BLaER1 treated with 17β-estradiol and CSF1 and Interleukin-3, amounts not matched to agents 10 nM and 100 nM (cell line): ENCODE data around the gene PCDH8.
A peak's percentile ranks its signal among the peaks of the same experiment; 100 is the strongest.

Experiments used
- H3K27ac ChIP-seq, 11 experiments: shearing (Covaris generic); formaldehyde crosslinking; 2 replicates each; pipeline ENCODE4 v1.8.1; 2022
- H3K27me3 ChIP-seq, 11 experiments: shearing (Covaris generic); formaldehyde crosslinking; 2 replicates each; pipeline ENCODE4 v1.8.1; 2022
- H3K36me3 ChIP-seq, 11 experiments: shearing (Covaris generic); formaldehyde crosslinking; 2 replicates each; pipeline ENCODE4 v1.8.1; 2022
- H3K4me1 ChIP-seq, 10 experiments: shearing (Covaris generic); formaldehyde crosslinking; 2 replicates each; pipeline ENCODE4 v1.8.1; 2022
- H3K4me2 ChIP-seq, 11 experiments: shearing (Covaris generic); formaldehyde crosslinking; 2 replicates each; pipeline ENCODE4 v1.8.1; 2022
- H3K4me3 ChIP-seq, 10 experiments: shearing (Covaris generic); formaldehyde crosslinking; 2 replicates each; pipeline ENCODE4 v1.8.1; 2022
- H3K9ac ChIP-seq, 11 experiments: shearing (Covaris generic); formaldehyde crosslinking; 2 replicates each; pipeline ENCODE4 v1.8.1; 2022
- H3K9me3 ChIP-seq, 11 experiments: shearing (Covaris generic); formaldehyde crosslinking; replicated peaks in 1 of 11; 2 replicates each; pipeline ENCODE4 v1.8.1; 2022
- H4K20me1 ChIP-seq, 11 experiments: shearing (Covaris generic); formaldehyde crosslinking; 2 replicates each; pipeline ENCODE4 v1.8.1; 2022
- Cebpa-rat ChIP-seq, 11 experiments: shearing (Covaris generic); IDR thresholded peaks; 2 replicates each; pipeline ENCODE4 v1.8.1; 2022

Gene PCDH8, protein sequence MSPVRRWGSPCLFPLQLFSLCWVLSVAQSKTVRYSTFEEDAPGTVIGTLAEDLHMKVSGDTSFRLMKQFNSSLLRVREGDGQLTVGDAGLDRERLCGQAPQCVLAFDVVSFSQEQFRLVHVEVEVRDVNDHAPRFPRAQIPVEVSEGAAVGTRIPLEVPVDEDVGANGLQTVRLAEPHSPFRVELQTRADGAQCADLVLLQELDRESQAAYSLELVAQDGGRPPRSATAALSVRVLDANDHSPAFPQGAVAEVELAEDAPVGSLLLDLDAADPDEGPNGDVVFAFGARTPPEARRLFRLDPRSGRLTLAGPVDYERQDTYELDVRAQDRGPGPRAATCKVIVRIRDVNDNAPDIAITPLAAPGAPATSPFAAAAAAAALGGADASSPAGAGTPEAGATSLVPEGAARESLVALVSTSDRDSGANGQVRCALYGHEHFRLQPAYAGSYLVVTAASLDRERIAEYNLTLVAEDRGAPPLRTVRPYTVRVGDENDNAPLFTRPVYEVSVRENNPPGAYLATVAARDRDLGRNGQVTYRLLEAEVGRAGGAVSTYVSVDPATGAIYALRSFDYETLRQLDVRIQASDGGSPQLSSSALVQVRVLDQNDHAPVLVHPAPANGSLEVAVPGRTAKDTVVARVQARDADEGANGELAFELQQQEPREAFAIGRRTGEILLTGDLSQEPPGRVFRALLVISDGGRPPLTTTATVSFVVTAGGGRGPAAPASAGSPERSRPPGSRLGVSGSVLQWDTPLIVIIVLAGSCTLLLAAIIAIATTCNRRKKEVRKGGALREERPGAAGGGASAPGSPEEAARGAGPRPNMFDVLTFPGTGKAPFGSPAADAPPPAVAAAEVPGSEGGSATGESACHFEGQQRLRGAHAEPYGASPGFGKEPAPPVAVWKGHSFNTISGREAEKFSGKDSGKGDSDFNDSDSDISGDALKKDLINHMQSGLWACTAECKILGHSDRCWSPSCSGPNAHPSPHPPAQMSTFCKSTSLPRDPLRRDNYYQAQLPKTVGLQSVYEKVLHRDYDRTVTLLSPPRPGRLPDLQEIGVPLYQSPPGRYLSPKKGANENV

GRCh38 chr13:52848455-52849195 is at the start of gene PCDH8:
Gene PCDH8, minus strand, starts transcription at chr13:52848640. Its CDS starts 204 bp downstream, at chr13:52848436.
- Histone ChIP-seq H3K9ac (no peak within 1 kb of the TSS), H3K27ac (no peak within 1 kb of the TSS), H3K4me3 (no peak within 1 kb of the TSS), H3K36me3 (no peaks in the 10 kb centered on the region), H3K4me1 (peaks cover 0 to 6% (median 2%) of the 10 kb centered on the region in 10 experiments; a peak in 4 of 20 replicates), H3K9me3 (peaks cover 35 to 70% (median 50%) of the 10 kb centered on the region in 11 experiments), H3K4me2 (no peak within 1 kb of the TSS), H4K20me1 (no peaks in the 10 kb centered on the region; a peak in 1 of 22 replicates), H3K27me3 (0 out of 22 replicates have a peak, but pooled peaks cover 0 to 5% (median 0%) of the 10 kb centered on the region in 11 experiments)
- TF ChIP-seq Cebpa-rat (IDR thresholded peaks at IDR 0.05) = no peak

- Histone ChIP-seq H4K20me1 (no peaks in the 10 kb centered on the region), H3K4me3 (no peak overlapping the region), H3K4me2 (no peak overlapping the region), H3K9me3 (no peaks in the 10 kb centered on the region), H3K4me1 (no peaks in the 10 kb centered on the region), H3K36me3 (no peaks in the 10 kb centered on the region), H3K9ac (no peak overlapping the region), H3K27ac (no peak overlapping the region), H3K27me3 (peaks cover 0 to 7% (median 0%) of the 10 kb centered on the region in 11 experiments; a peak in 1 of 22 replicates)
- TF ChIP-seq Cebpa-rat (IDR thresholded peaks at IDR 0.05) = no peak
Measured at GRCh38 chr13:52896827-52897659, 48.6 kb upstream of the PCDH8 start.

DNA sequence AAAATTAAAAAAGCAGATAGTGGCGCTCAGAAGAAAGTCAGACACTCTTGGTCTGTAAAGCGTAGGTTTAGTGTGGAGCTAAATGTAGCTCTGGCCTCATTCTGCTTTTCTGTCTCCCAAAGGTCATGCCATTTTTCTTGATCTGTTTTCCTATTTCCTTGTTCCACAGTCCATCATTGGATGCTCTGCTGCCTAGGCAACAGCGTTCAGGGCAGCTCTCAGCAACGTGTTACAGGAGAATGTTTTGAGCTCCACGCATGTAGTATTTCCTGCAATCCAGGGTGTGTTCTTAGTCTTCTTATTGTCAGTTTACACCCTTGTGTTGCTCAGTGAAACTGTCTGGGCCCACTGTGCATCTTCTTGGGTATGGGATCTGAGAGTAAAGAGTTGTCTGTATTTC is 46.0 kb upstream of the PCDH8 start:
- Histone ChIP-seq H3K36me3 (no peaks in the 10 kb centered on the region), H3K4me3 (no peak overlapping the region), H3K27ac (no peak overlapping the region), H3K27me3 (peaks cover 0 to 13% (median 0%) of the 10 kb centered on the region in 11 experiments; a peak in 2 of 22 replicates), H3K4me2 (no peak overlapping the region), H4K20me1 (no peaks in the 10 kb centered on the region), H3K9ac (no peak overlapping the region), H3K4me1 (no peaks in the 10 kb centered on the region), H3K9me3 (no peaks in the 10 kb centered on the region)
- TF ChIP-seq Cebpa-rat (IDR thresholded peaks at IDR 0.05) = no peak

- Histone ChIP-seq H3K4me3 (no peak overlapping the region), H3K4me1 (no peaks in the 10 kb centered on the region), H3K27me3 (peaks cover 0 to 13% (median 0%) of the 10 kb centered on the region in 11 experiments; a peak in 2 of 22 replicates), H3K9me3 (no peaks in the 10 kb centered on the region), H3K9ac (no peak overlapping the region), H3K36me3 (no peaks in the 10 kb centered on the region), H3K27ac (no peak overlapping the region), H4K20me1 (no peaks in the 10 kb centered on the region), H3K4me2 (no peak overlapping the region)
- no peak for TF ChIP-seq Cebpa-rat (IDR thresholded peaks at IDR 0.05)
Measured at GRCh38 chr13:52892925-52893324, 44.5 kb upstream of the PCDH8 start.

DNA sequence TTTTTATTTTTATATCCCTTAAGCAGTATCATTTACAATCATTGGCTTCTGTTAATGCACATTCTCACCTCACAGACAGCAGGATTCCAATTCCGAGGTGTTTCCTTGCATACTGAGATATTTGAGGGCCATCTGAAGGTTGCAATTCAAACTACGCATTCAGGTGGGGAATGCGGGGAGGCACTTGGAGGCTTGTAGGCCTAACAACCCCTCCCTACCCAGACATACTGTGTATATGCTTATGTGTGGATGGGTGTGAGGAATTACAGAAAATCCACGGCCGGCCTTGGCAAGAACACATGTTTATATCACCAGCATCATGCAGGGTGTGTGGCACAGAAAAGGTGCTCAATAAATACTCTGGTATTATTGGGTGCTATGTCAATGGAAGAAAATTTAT is 43.3 kb upstream of the PCDH8 start:
- no peaks in the 10 kb centered on the region for H3K4me1 ChIP-seq
- no peak overlapping the region for H3K4me2 ChIP-seq
- no peak overlapping the region for H3K27ac ChIP-seq
- no peak for TF ChIP-seq Cebpa-rat (IDR thresholded peaks at IDR 0.05)
- H3K4me3 ChIP-seq = no peak overlapping the region
- H3K9me3 ChIP-seq = no peaks in the 10 kb centered on the region
- H3K27me3 ChIP-seq = peaks cover 0 to 13% (median 0%) of the 10 kb centered on the region in 11 experiments; a peak in 2 of 22 replicates
- no peaks in the 10 kb centered on the region for H4K20me1 ChIP-seq
- H3K9ac ChIP-seq = no peak overlapping the region
- no peaks in the 10 kb centered on the region for H3K36me3 ChIP-seq

GRCh38 chr13:52887165-52887564 is 38.7 kb upstream of the PCDH8 start:
- no peak for TF ChIP-seq Cebpa-rat (IDR thresholded peaks at IDR 0.05)
- no peaks in the 10 kb centered on the region for H4K20me1 ChIP-seq
- H3K27me3 ChIP-seq = peaks cover 0 to 9% (median 0%) of the 10 kb centered on the region in 11 experiments; a peak in 1 of 22 replicates
- no peaks in the 10 kb centered on the region for H3K9me3 ChIP-seq
- H3K4me3 ChIP-seq = no peak overlapping the region
- no peaks in the 10 kb centered on the region for H3K4me1 ChIP-seq
- no peak overlapping the region for H3K9ac ChIP-seq
- H3K36me3 ChIP-seq = no peaks in the 10 kb centered on the region
- H3K4me2 ChIP-seq = 0 out of 22 replicates have a peak overlapping the region, but pooled peaks of 1 of the 11 experiments have one; percentile 0
- no peak overlapping the region for H3K27ac ChIP-seq

GRCh38 chr13:52885141-52885540 is 36.7 kb upstream of the PCDH8 start:
- Histone ChIP-seq H3K27ac (no peak overlapping the region), H3K9ac (no peak overlapping the region), H4K20me1 (no peaks in the 10 kb centered on the region), H3K4me3 (no peak overlapping the region), H3K4me2 (no peak overlapping the region), H3K4me1 (no peaks in the 10 kb centered on the region), H3K36me3 (no peaks in the 10 kb centered on the region), H3K27me3 (no peaks in the 10 kb centered on the region), H3K9me3 (no peaks in the 10 kb centered on the region)
- no peak for TF ChIP-seq Cebpa-rat (IDR thresholded peaks at IDR 0.05)

- no peak for TF ChIP-seq Cebpa-rat (IDR thresholded peaks at IDR 0.05)
- Histone ChIP-seq H3K4me3 (no peak overlapping the region), H3K9ac (no peak overlapping the region), H3K4me2 (no peak overlapping the region), H4K20me1 (no peaks in the 10 kb centered on the region), H3K36me3 (no peaks in the 10 kb centered on the region), H3K27me3 (no peaks in the 10 kb centered on the region), H3K27ac (no peak overlapping the region), H3K4me1 (no peaks in the 10 kb centered on the region), H3K9me3 (no peaks in the 10 kb centered on the region)
Measured at GRCh38 chr13:52884429-52885010, 36.1 kb upstream of the PCDH8 start.
